Keratinocyte (primary cell): ENCODE results near the gene AMBRA1.
A peak's percentile ranks its signal among the peaks of the same experiment; 100 is the strongest.

Experiments
- EZH2 ChIP-seq: IDR thresholded peaks from one replicate; pipeline ENCODE4 v1.6.1; 2012; ENCODE audit warnings: inconsistent platforms, mild to moderate bottlenecking, low read length, moderate library complexity
- TF ChIP-seq, protein P1 (sequence below), 3 experiments: IDR thresholded peaks in 1 of 3; conservative IDR thresholded peaks in 1 of 3; optimal IDR thresholded peaks in 1 of 3; 2 replicates in 2 of 3; 3 replicates in 1 of 3; pipeline versions ENCODE3 to v1.5.1; 2011; ENCODE audit warnings: low read length in 3 of 3, mild to moderate bottlenecking in 3 of 3, moderate library complexity in 2 of 3, control low read depth in 1 of 3, inconsistent platforms in 1 of 3; ENCODE audit not compliant: insufficient read depth in 2 of 3; ENCODE audit errors: extremely low read depth in 1 of 3

DNA sequence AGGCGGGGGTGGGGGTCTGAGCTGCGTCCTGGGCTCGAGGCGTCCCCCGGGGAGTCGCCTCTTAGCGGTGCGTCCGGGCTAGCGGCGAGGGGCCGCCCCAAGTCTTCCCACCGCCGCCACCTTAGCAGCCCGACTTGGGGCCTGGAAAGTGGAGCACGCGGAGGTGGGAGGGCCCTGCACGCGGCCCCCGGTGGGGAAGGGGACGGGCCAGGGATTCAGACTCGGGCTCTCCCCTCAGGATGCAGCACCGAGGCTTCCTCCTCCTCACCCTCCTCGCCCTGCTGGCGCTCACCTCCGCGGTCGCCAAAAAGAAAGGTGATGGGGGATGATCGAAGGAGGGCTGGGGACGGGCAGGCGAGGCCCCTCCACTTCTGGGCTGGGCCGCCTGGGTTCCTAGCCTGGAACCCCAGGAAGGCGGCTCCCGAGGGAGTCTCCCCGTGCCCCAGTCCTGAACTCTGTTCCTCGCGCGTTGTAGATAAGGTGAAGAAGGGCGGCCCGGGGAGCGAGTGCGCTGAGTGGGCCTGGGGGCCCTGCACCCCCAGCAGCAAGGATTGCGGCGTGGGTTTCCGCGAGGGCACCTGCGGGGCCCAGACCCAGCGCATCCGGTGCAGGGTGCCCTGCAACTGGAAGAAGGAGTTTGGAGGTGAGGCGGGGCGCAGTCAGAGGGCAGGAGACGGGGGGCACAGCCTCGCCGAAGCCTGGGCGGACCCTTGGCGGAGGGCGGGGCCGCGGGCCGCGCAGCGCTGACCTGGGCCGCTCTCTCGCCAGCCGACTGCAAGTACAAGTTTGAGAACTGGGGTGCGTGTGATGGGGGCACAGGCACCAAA is 211.8 kb downstream of the AMBRA1 start:
- TF ChIP-seq EZH2, result peak; percentile 86
- TF ChIP-seq, protein P1, sequence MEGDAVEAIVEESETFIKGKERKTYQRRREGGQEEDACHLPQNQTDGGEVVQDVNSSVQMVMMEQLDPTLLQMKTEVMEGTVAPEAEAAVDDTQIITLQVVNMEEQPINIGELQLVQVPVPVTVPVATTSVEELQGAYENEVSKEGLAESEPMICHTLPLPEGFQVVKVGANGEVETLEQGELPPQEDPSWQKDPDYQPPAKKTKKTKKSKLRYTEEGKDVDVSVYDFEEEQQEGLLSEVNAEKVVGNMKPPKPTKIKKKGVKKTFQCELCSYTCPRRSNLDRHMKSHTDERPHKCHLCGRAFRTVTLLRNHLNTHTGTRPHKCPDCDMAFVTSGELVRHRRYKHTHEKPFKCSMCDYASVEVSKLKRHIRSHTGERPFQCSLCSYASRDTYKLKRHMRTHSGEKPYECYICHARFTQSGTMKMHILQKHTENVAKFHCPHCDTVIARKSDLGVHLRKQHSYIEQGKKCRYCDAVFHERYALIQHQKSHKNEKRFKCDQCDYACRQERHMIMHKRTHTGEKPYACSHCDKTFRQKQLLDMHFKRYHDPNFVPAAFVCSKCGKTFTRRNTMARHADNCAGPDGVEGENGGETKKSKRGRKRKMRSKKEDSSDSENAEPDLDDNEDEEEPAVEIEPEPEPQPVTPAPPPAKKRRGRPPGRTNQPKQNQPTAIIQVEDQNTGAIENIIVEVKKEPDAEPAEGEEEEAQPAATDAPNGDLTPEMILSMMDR (optimal IDR thresholded peaks at IDR 0.05 in 1 of 3, IDR thresholded peaks at IDR 0.05 in 1 of 3, conservative IDR thresholded peaks at IDR 0.05 in 1 of 3; ENCODE audit: extremely low read depth in 1 of 3, insufficient read depth in 2 of 3, low read length in 3 of 3), result no peak
